LoVo (cell line): Measurements from ENCODE around the gene FAM174B.

ENCODE experiments used
- DNase-seq: peaks from one replicate; pipeline ENCODE4 v3.0.0-alpha.2; 2016; ENCODE audit warnings: low spot score

FAM174B gene

GRCh38 chr15:92655178-92655995, at the start of gene FAM174B:
Gene FAM174B, minus strand, starts transcription at chr15:92655775.
- DNase-seq = no peak

GRCh38 chr15:92696096-92696495, 40.5 kb upstream of the FAM174B start:
- no peak for DNase-seq

GRCh38 chr15:92693691-92694331, 38.2 kb upstream of the FAM174B start:
- no peak for DNase-seq

- DNase-seq = no peak
Measured at GRCh38 chr15:92690395-92690794, 34.8 kb upstream of the FAM174B start.

- DNase-seq = no peak
Measured at GRCh38 chr15:92687746-92688145, 32.2 kb upstream of the FAM174B start.

- DNase-seq = no peak
Measured at GRCh38 chr15:92687195-92687602, 31.6 kb upstream of the FAM174B start.

- peak; percentile 30 for DNase-seq
Measured at GRCh38 chr15:92683511-92683834, 27.9 kb upstream of the FAM174B start.

GRCh38 chr15:92682741-92683510, 27.4 kb upstream of the FAM174B start:
- DNase-seq = no peak

- no peak for DNase-seq
Measured at GRCh38 chr15:92681141-92681631, 25.6 kb upstream of the FAM174B start.

- no peak for DNase-seq
Measured at GRCh38 chr15:92677999-92678398, 22.4 kb upstream of the FAM174B start.

GRCh38 chr15:92676561-92676960, 21.0 kb upstream of the FAM174B start:
- no peak for DNase-seq

- DNase-seq = no peak
Measured at GRCh38 chr15:92675485-92675884, 19.9 kb upstream of the FAM174B start.

GRCh38 chr15:92674347-92674746, 18.8 kb upstream of the FAM174B start:
- DNase-seq = no peak

- DNase-seq = no peak
Measured at GRCh38 chr15:92672102-92672501, 16.5 kb upstream of the FAM174B start.

- no peak for DNase-seq
Measured at GRCh38 chr15:92671406-92671805, 15.8 kb upstream of the FAM174B start.

- no peak for DNase-seq
Measured at GRCh38 chr15:92670621-92671020, 15.0 kb upstream of the FAM174B start.

- DNase-seq = no peak
Measured at GRCh38 chr15:92669432-92669831, 13.9 kb upstream of the FAM174B start.

- no peak for DNase-seq
Measured at GRCh38 chr15:92668620-92669019, 13.0 kb upstream of the FAM174B start.

GRCh38 chr15:92667970-92668485, 12.5 kb upstream of the FAM174B start:
- DNase-seq = no peak

GRCh38 chr15:92667287-92667904, 11.8 kb upstream of the FAM174B start:
- no peak for DNase-seq

- DNase-seq = no peak
Measured at GRCh38 chr15:92666780-92667179, 11.2 kb upstream of the FAM174B start.

GRCh38 chr15:92665100-92665555, 9.6 kb upstream of the FAM174B start:
- no peak for DNase-seq
